NCI-H524 treated with DMSO at 0.1 percent for 48 hours (cell line): ENCODE measurements around the gene ERBB4.
"Not testable (repeated sequence)": the region's sequence is repeated elsewhere in the genome, so short reads cannot be mapped to it uniquely, and the experiment has no call there.

Experiments used
- DNase-seq: peaks from one replicate; lab custom pipeline; 2025; lab: John Stamatoyannopoulos, UW

Gene ERBB4

DNA sequence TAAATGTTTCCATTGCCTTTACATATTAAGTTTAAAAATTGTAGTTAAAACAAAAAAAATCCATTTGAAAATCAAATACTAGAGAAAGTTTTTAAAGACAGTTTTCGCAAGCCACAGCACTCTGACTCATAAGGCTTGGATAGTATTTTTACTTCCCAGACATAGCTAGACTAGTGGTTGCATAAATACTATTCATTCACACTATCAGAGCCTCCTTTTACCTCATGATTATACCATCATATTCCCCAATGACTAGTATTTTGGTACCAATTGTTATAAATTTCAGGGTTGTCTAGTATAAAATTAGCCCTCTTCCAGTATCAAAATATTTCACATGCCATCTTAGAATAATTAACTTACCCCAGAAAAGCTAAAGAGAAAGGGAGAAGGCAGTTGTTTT lies 393.5 kb downstream of the ERBB4 start:
- no peak for DNase-seq

DNA sequence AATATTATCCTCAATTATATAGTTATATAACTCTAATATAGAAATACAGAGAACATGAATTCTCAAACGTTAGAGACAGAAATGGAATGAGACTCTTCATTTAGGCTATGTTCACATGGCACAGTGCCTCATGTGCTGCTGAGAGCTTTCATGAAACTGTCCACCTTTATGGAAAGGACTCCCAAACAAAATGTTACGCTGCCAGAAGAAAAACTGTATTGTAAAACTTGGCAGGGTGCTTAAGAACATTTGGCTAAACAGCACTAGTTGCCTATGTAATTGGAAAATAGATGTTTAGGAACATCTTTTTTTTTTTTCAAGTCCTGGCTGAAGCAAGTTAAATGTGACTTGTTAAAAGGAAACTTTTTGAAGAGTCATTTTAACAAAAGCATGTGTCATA lies 396.0 kb downstream of the ERBB4 start:
- DNase-seq = no peak

DNA sequence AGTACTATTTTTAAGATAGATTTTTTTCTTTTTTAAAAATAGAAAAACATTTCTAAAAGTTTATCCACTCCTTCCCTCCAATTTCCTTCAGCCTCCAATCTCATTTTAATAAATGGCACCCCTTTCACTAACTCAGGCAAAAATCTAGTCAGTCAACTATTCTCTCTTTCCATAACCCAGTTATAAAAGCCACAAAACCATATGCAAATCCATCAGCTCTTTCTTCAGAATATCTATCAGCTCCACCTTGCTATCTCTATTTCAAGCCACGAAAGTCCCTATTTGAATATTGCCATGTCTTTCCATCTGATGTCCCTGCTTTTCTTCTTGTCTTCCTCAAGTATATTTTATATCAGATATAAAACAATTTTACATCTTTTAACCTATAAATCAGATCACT lies 397.1 kb downstream of the ERBB4 start:
- no peak for DNase-seq

DNA sequence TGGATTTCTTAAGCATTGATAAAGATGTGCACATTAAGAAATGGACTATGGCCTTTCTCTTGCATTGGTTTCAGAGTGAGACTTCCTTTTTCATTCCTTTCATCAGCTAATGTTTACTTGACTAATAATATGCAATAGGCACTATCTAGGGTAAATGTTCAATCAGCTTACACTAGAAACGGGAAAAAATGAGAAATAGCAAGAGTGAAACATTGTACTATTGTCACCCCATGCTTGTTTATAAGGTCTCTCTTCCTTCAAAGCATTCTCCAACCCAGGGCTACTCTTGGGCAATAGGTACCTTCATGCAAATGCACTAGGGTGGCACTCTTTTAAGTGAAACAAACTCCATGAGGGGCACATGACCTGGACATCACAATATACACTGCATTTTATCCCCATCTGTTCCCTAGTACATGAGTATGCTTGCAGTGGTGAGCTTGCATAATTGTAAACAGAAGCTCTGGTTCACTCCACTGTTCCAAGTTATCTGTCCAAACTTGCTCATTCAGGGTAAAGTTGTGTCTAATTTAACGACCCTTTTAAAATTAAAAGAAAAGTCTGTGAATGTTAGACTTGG lies 402.3 kb downstream of the ERBB4 start:
- peak; percentile 51 for DNase-seq

DNA sequence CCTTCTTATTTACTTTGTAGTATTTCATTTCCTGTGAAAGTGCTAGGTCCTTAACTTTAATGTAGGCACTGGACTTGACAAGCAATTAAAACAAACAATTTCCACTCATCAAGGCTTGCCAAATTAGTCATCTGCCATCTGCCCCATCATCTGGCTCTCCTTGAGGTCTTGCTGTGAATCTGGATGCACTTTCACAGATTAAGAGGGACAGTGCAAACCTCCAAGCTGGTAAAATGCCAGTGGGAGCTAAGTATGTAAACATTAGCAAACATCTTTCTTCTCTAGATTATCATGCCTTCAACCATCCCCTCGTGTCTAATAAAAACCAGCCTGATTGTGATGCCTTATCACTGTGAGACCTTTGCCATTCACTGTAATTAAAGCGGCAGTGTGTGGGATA lies 402.9 kb downstream of the ERBB4 start:
- DNase-seq = peak; percentile 93

DNA sequence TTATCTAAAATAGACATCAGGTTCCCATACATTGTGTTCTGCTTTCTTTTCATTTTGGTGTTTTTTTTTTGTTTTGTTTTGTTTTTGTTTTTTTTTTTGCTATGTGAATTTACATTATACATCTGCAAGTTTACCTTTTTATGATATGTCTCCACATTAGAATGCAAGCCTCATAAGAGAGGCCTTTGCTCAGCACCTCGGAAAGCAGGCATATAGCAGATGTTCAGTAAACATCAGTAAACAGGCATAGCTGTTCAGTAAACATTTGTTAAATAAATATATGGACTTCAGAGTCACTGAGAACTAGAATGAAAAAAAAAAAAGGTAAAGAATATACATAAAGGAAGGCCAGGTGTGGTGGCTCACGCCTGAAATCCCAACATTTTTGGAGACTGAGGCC lies 405.3 kb downstream of the ERBB4 start:
- DNase-seq = no peak

DNA sequence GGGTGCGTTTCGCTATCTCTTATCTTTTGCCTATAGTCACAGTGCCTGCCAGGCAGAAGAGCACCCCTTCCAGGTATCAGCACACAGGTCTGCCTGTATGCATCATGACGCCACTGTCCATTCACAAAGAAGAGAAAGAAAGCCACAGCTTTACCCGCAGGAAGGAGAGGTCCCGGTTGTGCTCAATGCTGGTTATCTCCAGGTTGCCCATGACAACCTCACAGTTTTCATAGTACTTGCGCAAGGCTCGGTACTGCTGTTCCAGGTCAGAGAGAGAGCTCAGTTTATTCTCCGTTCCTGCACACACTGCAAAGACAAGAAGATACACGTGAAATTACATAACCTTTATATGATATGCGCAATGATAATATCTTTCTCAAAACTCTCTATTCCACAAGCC lies 414.0 kb downstream of the ERBB4 start:
- DNase-seq = no peak

DNA sequence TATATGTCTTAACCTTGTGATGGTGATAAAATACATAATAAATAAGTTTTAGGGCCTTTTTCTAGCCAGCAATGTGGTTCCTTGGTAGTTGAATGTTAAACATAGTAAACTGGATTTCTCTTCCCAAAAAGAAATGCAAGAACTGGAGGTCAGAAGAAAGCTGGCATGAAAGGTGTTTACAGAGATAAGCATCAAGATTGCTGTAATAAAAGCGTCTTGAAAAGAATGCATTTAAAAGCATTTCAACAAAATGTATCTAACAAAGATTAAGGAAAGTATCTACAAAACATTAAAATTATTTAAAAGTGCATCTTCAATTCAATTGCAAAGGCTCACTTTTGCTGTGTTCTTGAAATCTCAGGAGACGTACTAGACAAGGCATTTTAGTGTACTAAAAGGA lies 419.0 kb downstream of the ERBB4 start:
- DNase-seq = no peak

DNA sequence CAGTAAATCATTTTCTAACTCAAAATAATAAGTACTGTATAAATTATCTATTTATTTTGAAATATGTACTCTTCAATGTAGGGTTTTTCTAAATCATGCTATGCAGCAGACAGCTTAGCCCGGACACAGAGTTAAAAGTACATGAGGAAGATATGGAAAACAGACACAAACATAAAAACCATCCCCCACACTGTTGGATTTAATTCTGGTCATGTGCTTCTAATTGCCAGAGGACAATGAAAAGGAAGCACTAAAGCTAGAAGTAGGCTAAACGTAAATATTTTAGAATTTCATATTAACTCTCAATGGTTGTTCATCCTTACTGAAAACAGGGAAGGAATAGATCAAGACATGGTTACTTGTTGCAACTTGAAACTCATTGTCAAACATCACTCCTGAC lies 420.7 kb downstream of the ERBB4 start:
- DNase-seq = no peak

DNA sequence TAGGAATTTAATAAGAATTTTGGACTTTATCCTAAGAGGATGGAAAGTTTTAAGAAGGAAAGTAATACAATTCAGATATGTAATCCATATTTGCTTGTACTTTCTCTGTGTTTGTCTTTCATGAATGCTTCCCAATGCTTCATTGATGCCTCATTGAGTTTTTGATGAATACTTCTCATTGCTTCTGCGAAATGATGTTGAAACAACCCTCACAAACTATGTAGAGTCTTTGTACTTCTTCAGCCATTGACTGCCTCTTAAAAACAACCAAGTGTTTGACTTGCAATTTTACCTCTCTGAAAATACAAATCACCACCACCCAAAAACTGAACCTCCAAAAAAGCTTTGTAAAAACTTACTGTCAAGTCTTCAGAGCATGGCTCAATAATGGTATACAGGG lies 424.1 kb downstream of the ERBB4 start:
- DNase-seq = no peak

DNA sequence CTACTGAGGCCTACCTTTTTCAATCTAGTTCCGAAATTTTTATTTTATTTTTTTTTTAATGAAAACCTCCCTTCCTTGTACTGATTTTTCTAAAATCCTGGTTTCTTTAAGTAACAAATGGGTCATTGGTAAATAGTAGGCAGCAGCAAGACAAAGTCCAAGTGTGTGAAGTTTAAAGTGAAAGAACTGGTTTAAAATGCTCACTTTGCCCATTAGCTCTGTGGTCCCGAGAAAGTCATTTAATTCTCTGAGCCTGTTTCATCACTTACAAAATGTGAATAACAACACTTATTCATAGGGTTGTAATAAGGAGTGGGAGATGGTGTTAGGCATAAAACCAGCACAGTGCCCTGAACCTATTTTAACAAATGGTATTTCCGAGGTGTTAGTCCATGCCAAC lies 426.2 kb downstream of the ERBB4 start:
- no peak for DNase-seq

DNA sequence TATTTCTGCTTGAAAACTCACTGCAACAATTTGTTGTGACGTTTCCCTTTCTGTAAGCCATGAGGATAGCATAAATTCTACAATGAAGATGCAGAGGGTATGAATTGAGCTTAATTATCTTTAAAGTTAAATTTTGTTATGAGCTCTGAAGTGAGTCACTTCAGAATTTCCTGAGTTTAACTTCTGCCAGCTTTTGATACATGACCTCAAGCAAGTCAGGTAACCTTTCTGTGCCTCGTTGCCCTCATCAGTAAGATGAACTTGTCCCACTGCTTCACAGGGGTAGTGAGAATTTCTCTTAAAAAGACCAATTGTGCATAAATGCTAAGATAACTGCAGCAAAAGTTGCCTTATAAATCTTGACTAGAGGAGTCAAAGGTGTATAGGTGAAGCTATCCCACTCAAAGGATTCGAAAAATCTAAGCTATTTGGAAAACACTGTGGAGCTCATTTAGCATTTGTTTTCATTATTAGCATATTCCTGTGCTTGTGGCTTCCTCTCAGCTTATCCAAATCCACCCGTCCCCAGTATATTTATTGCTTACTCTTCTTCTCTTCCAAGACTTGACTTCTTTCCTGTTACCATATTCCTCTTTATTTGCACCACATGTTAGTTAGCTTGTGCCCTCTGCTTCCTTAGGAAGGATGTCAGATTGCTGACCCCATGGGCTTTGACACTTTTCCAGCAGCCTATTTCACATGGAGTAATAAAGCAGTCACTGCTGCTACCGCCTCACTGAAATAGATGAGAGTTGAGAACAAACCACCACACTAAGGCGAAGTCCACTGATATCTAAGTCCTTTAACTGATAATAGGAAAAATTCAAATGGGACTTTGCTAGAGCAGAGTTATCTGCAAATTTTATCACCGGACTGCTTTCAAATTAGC lies 428.6 kb downstream of the ERBB4 start:
- no peak for DNase-seq

DNA sequence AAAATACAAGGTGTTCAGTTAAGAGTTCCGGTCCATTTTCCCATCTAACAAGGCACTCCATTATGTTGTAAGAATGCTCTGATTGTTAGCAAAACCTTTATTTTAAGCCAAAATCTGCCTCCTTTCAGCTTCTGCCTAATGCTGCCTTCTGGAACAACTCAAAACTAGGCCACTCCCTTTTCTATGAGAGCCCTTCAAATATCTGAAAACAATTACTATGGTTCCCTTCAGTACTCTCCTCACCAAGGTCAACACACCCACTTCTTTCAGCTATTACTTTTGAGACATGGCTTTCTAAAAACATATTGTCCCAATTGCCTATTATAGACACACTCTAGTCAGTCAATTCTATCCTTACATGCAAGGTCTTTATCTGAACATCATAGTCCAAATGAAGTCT lies 429.4 kb downstream of the ERBB4 start:
- no peak for DNase-seq

DNA sequence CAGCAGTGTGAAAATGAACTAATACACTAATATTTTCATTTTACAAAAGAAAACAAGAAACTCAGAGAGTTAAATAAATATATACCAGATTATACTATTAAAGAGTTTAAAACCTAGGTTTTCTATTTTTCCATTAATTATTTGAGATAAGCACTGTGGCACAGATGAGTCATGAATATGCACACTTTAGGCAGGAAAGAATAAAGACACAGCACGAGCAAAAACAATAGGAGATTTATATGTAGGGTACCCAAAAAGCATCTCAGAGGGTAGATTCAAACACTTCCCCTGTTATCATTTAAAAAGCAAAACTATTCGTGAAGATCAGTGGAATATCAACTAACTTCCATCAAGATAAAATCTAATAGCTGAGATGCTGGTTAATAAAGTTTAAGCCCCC lies 430.6 kb downstream of the ERBB4 start:
- DNase-seq = no peak

DNA sequence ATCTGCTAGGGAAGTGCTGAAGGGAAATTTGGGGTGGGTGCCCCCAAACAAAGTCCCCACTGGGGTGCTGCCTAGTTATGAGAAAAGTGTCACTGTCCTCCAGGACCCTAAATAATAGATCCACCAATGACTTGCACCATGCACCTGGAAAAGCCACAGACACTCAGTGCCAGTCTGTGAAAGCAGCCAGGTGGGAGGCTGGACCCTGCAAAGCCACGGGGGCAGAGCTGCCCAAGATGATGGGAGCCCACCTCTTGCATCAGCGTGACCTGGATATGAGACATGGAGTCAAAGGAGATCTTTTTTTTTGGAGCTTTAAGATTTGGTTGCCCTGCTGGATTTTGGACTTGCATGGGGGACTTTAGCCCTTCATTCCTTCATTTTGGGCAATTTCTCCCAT lies 431.6 kb downstream of the ERBB4 start:
- no peak for DNase-seq

DNA sequence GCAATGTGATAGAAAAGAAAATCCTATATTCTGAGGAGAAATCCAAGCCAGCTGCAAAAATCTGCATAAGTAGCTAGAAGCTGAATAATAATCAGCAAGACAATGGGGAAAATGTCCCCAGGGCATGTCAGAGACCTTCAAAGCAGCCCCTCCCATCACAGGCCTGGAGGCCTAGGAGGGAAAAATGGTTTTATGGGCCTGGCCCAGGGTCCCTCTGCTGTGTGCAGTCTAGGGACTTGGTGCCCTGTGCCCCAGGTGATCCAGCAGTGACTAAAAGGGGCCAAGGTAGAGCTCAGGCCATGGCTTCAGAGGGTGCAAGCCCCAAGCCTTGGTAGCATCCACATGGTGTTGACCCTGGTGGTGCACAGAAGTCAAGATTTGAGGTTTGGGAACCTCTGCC lies 432.1 kb downstream of the ERBB4 start:
- not testable (repeated sequence) for DNase-seq

DNA sequence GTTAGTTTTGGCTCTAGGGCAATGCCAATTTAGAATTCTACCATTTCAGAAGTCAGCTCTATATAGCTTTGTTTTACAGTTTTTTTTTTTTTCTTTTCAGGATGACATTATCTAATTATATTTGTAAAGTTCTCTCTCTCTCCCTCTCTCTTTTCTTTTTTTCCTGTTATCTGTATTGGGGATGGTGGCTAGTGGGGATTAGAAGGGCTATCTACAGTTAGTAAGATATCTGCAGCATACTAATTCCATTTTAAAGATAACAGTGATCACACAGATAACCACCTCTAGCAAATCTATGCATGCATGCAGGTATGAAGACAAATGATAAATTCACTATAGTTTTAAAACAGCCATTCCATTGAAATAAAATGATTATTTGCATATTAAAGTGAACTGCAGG lies 438.9 kb downstream of the ERBB4 start:
- DNase-seq = no peak

DNA sequence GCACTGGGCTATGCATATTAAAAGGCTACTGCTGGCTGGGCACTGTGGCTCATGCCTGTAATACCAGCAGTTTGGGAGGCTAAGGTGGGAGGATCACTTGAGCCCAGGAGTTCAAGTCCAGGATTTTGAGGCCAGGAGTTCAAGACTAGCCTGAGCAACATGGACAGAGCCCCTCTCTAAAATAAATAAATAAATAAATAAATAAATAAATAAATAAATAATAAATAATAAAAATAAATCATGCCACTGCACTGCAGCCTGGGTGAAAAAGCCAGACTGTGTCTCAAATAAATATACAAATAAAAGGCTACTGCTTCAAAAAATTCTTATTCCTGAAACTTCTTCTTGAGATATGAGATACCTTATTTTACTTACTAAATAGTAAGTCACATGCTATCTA lies 439.6 kb downstream of the ERBB4 start:
- DNase-seq = no peak

DNA sequence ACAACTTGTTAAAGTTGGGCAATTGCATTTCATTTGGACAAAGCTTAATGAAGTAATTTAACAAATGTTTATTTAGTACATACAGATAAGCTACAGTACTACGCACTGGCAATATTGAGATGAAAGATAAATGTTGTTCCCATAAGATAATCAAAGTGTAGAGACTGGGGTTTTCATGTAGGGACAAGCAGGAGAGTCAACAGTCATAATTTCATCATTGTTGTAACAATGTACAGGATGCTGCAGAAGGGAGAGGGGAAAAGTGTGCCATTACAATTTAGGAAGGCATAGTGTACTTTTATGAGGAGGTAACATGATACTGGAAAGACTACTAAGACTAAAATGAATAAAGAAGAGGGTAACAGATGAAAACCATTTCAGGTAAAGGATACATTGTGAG lies 441.6 kb downstream of the ERBB4 start:
- no peak for DNase-seq

DNA sequence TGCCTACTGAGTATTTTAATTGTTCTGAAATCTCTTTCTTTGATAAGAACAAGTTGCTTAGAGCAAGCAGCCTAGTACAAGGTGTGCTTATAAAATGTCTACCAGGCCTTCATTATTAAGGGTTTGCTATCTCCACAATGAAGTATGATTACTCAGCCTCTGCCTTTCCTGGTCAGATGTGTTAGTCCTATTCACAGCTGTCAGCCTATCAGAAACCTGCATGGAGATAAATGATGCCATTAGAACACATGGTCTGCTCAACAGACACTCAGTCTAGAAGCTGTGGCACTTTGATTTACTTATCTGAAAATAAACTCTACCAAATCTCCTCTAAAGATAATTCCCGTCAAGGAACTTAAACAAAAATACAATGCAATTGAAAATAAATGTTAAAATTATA lies 448.7 kb downstream of the ERBB4 start:
- no peak for DNase-seq

DNA sequence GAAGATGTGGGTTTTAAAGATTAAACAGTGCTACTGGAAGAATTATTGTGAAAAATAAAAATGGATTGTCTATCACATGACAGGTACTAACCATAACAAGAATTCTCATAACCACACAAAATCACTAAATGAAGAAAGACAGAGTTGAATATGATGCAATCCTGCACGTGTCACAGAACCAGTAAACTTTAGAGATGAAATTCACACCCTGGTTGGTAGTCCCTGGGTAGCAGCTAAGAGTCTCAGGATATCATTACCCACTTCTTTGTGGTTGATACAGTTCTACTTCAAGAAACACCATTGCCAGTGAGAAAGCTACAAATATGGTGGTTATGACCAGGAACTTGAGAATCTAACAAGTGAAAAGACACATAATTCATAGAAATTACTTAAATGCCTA lies 450.2 kb downstream of the ERBB4 start:
- no peak for DNase-seq

DNA sequence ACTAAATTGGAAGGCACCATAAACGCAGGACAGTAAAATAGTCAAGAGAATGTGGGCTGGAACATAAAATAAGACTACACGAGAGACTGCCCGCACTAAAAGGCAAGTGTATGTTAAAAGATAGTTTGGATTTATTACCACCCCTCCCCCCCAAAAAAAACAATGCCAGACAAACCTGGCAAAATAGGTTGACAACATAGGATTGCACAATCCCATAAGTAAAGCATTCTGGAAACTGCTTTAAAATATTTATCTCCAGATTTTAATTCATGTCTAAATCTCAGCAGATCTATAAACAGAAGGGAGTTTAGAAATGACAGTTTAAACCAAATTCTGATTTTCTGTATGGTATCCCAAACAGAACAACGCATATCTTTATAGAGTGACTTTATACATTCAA lies 455.1 kb downstream of the ERBB4 start:
- no peak for DNase-seq

DNA sequence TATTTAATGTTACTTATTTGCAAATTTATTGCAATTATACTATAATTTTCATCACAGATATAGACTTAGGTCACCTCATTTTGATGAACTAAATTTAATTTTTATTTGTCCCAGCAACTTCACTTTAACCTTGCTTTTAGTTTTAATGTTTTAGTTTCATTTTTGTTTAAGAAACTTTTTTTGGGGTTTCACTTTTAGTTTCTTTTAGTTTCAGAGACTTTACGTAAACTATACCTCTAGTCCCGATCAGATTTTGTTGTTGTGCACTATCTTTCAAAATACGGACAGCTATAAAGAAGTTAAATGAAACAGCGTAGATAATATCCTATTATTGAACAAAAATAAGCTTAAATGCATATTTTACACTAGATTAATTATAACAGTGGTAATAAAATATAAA lies 460.5 kb downstream of the ERBB4 start:
- no peak for DNase-seq

DNA sequence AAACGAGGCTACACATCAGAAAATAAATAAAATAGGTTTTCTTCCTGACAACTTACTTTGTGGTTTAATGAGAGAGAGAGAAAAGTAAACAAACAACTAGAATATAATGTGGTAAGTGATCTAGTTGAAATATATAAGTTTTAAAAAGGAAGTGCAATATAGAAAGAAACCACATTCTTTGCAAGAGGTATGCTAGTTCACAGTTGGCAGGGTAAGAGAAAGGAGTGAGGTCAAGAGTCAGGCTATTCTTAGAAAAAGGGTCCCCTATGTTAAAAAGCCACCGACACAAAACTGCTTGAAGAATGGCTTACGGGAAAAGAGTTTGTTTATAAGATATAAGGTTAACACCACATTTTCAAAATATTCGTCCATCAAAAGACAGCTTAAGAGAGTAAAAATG lies 462.1 kb downstream of the ERBB4 start:
- DNase-seq = no peak
